SK-N-SH treated with all-trans-retinoic acid at 6 μM for 48 hours (cell line): ENCODE results near the gene TAL2.
"Not testable (repeated sequence)": the region's sequence is repeated elsewhere in the genome, so short reads cannot be mapped to it uniquely, and the experiment has no call there.

Source experiments
- ATAC-seq: fragments of 200-7000 bp; cut with Tn5 transposase; 3 replicates; pipeline ENCODE4 v1.9.1; 2020; ENCODE audit warnings: mild to moderate bottlenecking, moderate library complexity
- ARNTL ChIP-seq: fragments of 450-650 bp; formaldehyde crosslinking; IDR thresholded peaks from 2 replicates; pipeline ENCODE4 v1.5.0; 2020; ENCODE audit warnings: low read depth, mild to moderate bottlenecking, moderate library complexity, borderline replicate concordance
- BACH2 ChIP-seq: fragments of 250-450 bp; sonication (Bioruptor Pico); IDR thresholded peaks from 2 replicates; pipeline ENCODE4 v1.9.0; 2021; ENCODE audit warnings: mild to moderate bottlenecking, borderline replicate concordance
- CSDC2 ChIP-seq: fragments of 250-450 bp; sonication (Bioruptor Pico); IDR thresholded peaks from 2 replicates; pipeline ENCODE4 v1.5.0; 2020; ENCODE audit warnings: mild to moderate bottlenecking, moderate library complexity
- ESRRG ChIP-seq: fragments of 250-450 bp; sonication (Bioruptor Pico); IDR thresholded peaks from 2 replicates; pipeline ENCODE4 v1.6.1; 2021; ENCODE audit warnings: mild to moderate bottlenecking
- GLIS3 ChIP-seq: fragments of 250-450 bp; sonication (Bioruptor Pico); IDR thresholded peaks from 2 replicates; pipeline ENCODE4 v1.5.0; 2020; ENCODE audit warnings: mild to moderate bottlenecking, moderate library complexity
- ISL1 ChIP-seq: fragments of 250-450 bp; sonication (Bioruptor Pico); IDR thresholded peaks from 2 replicates; pipeline ENCODE4 v2.1.2; 2022; ENCODE audit warnings: mild to moderate bottlenecking, moderate library complexity
- OSR1 ChIP-seq: fragments of 250-450 bp; sonication (Bioruptor Pico); IDR thresholded peaks from 2 replicates; pipeline ENCODE4 v1.8.0; 2022; ENCODE audit warnings: moderate library complexity, mild to moderate bottlenecking, inconsistent platforms
- POU6F1 ChIP-seq: fragments of 250-450 bp; sonication (Bioruptor Pico); IDR thresholded peaks from 2 replicates; pipeline ENCODE4 v1.8.0; 2021; ENCODE audit warnings: low read depth, mild to moderate bottlenecking, moderate library complexity, borderline replicate concordance
- PPARA ChIP-seq: fragments of 250-450 bp; sonication (Bioruptor Pico); IDR thresholded peaks from 2 replicates; pipeline ENCODE4 v1.5.0; 2020; ENCODE audit warnings: mild to moderate bottlenecking, borderline replicate concordance
- RARB ChIP-seq: fragments of 250-450 bp; sonication (Bioruptor Pico); IDR thresholded peaks from 2 replicates; pipeline ENCODE4 v1.8.0; 2021; ENCODE audit warnings: mild to moderate bottlenecking, moderate library complexity
- SNAI2 ChIP-seq: fragments of 250-450 bp; sonication (Bioruptor Pico); IDR thresholded peaks from 2 replicates; pipeline ENCODE4 v1.5.0; 2020; ENCODE audit warnings: mild to moderate bottlenecking, moderate library complexity
- TCF4 ChIP-seq: fragments of 250-450 bp; sonication (Bioruptor Pico); IDR thresholded peaks from 2 replicates; pipeline ENCODE4 v1.8.0; 2021; ENCODE audit warnings: mild to moderate bottlenecking, moderate library complexity, borderline replicate concordance
- TOX ChIP-seq: fragments of 250-450 bp; sonication (Bioruptor Pico); IDR thresholded peaks from 2 replicates; pipeline ENCODE4 v1.8.0; 2021; ENCODE audit warnings: mild to moderate bottlenecking, moderate library complexity, borderline replicate concordance
- ZC3H10 ChIP-seq: fragments of 250-450 bp; sonication (Bioruptor Pico); IDR thresholded peaks from 2 replicates; pipeline ENCODE4 v1.5.1; 2021; ENCODE audit warnings: mild to moderate bottlenecking, moderate library complexity
- ZFP3 ChIP-seq: fragments of 250-450 bp; sonication (Bioruptor Pico); IDR thresholded peaks from 2 replicates; pipeline ENCODE4 v1.5.0; 2020; ENCODE audit warnings: mild to moderate bottlenecking, moderate library complexity
- ZFP30 ChIP-seq: fragments of 450-650 bp; formaldehyde crosslinking; IDR thresholded peaks from 2 replicates; pipeline ENCODE4 v1.5.0; 2022; ENCODE audit warnings: mild to moderate bottlenecking, moderate library complexity
- ZNF565 ChIP-seq: fragments of 450-650 bp; formaldehyde crosslinking; conservative IDR thresholded peaks from 2 replicates; pipeline ENCODE4 v1.5.0; 2020; ENCODE audit warnings: low read depth, mild to moderate bottlenecking, moderate library complexity
- ZNF70 ChIP-seq: fragments of 450-650 bp; formaldehyde crosslinking; IDR thresholded peaks from 2 replicates; pipeline ENCODE4 v1.5.0; 2020; ENCODE audit warnings: mild to moderate bottlenecking, moderate library complexity
- ZNF8 ChIP-seq: fragments of 450-650 bp; formaldehyde crosslinking; IDR thresholded peaks from 2 replicates; pipeline ENCODE4 v1.5.0; 2020; ENCODE audit warnings: mild to moderate bottlenecking, moderate library complexity
- TF ChIP-seq, protein P1 (sequence below): fragments of 250-450 bp; sonication (Bioruptor Pico); IDR thresholded peaks from 2 replicates; pipeline ENCODE4 v1.5.1; 2021; ENCODE audit warnings: mild to moderate bottlenecking, moderate library complexity
- TF ChIP-seq, protein P2 (sequence below): fragments of 250-450 bp; sonication (Bioruptor Pico); IDR thresholded peaks from 2 replicates; pipeline ENCODE4 v1.5.1; 2020; ENCODE audit warnings: low read depth, mild to moderate bottlenecking, moderate library complexity
- TF ChIP-seq, protein P3 (sequence below): fragments of 250-450 bp; sonication (Bioruptor Pico); IDR thresholded peaks from 2 replicates; pipeline ENCODE4 v1.5.0; 2020; ENCODE audit warnings: mild to moderate bottlenecking, moderate library complexity
- TF ChIP-seq, protein P4 (sequence below): fragments of 250-450 bp; sonication (Bioruptor Pico); IDR thresholded peaks from 2 replicates; pipeline ENCODE4 v1.8.0; 2020; ENCODE audit warnings: mild to moderate bottlenecking, moderate library complexity, borderline replicate concordance

TAL2 gene

DNA sequence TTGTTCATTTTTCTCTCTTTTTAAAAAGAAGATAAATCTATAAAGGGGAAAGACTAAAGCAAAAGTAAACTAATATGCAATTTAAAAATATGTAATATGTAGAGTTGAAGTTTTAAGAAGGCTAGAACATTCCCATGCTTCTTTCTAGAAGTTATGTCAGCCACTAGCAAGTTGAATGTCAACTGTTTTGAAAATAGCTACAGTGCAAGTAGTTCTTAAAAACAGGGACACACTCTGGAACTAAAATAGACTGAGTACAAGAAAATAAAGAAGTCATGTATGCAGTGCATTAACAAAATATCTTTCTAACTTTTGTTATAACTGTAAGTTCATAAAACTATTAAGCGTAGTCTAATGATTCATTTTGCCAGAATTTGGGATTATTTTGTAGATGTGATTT lies 40.0 kb downstream of the TAL2 start:
- TF ChIP-seq CSDC2 (CRISPR knock-in tag) (no peak), ZFP3 (CRISPR knock-in tag) (no peak), ZFP30 (CRISPR knock-in tag) (no peak), BACH2 (CRISPR knock-in tag) (no peak), TCF4 (CRISPR knock-in tag) (no peak), ISL1 (CRISPR knock-in tag) (no peak), ZNF565 (CRISPR knock-in tag) (no peak)
- TF ChIP-seq, protein P1, sequence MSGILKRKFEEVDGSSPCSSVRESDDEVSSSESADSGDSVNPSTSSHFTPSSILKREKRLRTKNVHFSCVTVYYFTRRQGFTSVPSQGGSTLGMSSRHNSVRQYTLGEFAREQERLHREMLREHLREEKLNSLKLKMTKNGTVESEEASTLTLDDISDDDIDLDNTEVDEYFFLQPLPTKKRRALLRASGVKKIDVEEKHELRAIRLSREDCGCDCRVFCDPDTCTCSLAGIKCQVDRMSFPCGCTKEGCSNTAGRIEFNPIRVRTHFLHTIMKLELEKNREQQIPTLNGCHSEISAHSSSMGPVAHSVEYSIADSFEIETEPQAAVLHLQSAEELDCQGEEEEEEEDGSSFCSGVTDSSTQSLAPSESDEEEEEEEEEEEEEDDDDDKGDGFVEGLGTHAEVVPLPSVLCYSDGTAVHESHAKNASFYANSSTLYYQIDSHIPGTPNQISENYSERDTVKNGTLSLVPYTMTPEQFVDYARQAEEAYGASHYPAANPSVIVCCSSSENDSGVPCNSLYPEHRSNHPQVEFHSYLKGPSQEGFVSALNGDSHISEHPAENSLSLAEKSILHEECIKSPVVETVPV = no peak
- TF ChIP-seq, all 23 proteins: peak for 0
- ATAC-seq = no peak

GRCh38 chr9:105703638-105704037 lies 41.4 kb downstream of the TAL2 start:
- ATAC-seq = not testable (repeated sequence)

DNA sequence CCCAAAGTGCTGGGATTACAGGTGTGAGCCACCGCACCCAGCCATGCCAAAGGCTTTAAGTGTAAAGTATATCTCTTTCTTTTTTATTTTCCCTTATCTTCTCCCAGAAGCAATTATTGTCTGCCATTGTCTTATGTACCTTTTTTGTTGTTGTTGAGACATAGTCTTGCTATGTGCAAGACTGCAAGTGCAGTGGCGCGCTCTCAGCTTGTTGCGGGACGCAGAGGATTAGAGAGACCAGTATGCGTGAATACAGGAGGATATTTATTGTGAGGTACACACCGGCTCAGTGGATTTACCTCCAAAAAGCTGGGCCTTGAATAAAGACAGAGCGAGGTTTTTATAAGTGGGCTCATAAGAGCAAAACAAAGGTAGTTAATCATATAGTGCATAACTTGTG lies 43.9 kb downstream of the TAL2 start:
- TF ChIP-seq ZNF70 (no peak), RARB (no peak), GLIS3 (CRISPR knock-in tag) (no peak), ESRRG (CRISPR knock-in tag) (no peak), ZFP3 (CRISPR knock-in tag) (no peak), POU6F1 (CRISPR knock-in tag) (no peak)
- TF ChIP-seq, protein P2, sequence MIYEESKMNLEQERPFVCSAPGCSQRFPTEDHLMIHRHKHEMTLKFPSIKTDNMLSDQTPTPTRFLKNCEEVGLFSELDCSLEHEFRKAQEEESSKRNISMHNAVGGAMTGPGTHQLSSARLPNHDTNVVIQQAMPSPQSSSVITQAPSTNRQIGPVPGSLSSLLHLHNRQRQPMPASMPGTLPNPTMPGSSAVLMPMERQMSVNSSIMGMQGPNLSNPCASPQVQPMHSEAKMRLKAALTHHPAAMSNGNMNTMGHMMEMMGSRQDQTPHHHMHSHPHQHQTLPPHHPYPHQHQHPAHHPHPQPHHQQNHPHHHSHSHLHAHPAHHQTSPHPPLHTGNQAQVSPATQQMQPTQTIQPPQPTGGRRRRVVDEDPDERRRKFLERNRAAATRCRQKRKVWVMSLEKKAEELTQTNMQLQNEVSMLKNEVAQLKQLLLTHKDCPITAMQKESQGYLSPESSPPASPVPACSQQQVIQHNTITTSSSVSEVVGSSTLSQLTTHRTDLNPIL (CRISPR knock-in tag) = no peak
- TF ChIP-seq, protein P3, sequence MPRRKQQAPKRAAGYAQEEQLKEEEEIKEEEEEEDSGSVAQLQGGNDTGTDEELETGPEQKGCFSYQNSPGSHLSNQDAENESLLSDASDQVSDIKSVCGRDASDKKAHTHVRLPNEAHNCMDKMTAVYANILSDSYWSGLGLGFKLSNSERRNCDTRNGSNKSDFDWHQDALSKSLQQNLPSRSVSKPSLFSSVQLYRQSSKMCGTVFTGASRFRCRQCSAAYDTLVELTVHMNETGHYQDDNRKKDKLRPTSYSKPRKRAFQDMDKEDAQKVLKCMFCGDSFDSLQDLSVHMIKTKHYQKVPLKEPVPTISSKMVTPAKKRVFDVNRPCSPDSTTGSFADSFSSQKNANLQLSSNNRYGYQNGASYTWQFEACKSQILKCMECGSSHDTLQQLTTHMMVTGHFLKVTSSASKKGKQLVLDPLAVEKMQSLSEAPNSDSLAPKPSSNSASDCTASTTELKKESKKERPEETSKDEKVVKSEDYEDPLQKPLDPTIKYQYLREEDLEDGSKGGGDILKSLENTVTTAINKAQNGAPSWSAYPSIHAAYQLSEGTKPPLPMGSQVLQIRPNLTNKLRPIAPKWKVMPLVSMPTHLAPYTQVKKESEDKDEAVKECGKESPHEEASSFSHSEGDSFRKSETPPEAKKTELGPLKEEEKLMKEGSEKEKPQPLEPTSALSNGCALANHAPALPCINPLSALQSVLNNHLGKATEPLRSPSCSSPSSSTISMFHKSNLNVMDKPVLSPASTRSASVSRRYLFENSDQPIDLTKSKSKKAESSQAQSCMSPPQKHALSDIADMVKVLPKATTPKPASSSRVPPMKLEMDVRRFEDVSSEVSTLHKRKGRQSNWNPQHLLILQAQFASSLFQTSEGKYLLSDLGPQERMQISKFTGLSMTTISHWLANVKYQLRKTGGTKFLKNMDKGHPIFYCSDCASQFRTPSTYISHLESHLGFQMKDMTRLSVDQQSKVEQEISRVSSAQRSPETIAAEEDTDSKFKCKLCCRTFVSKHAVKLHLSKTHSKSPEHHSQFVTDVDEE (CRISPR knock-in tag) = no peak
- no peak for ATAC-seq

DNA sequence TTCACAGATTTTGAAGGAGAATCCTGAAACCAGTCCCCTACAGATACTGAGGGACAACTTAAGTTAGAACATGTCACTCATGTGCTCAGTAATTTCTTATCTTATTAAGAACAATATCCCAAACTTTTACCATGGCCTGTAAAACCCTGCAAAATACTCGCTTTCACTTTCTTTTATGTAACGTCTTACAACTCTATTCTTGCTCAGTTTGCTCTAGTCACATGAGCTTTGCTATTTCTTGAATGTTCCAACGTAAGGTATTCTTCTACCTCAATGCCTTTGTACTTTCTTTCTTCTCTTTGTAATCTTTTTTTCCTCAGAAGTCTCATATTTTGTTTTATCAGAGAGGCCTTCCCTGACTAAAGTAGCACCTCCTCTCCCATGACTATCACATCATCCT lies 46.1 kb downstream of the TAL2 start:
- TF ChIP-seq PPARA (CRISPR knock-in tag) (no peak), OSR1 (CRISPR knock-in tag) (no peak), CSDC2 (CRISPR knock-in tag) (no peak), ZNF8 (CRISPR knock-in tag) (no peak), ZNF565 (CRISPR knock-in tag) (no peak), ESRRG (CRISPR knock-in tag) (no peak), ZFP30 (CRISPR knock-in tag) (no peak), RARB (no peak), TCF4 (CRISPR knock-in tag) (no peak), SNAI2 (CRISPR knock-in tag) (no peak), GLIS3 (CRISPR knock-in tag) (no peak), ARNTL (CRISPR knock-in tag) (no peak), TOX (CRISPR knock-in tag) (no peak), ZC3H10 (CRISPR knock-in tag) (no peak), ZFP3 (CRISPR knock-in tag) (no peak), POU6F1 (CRISPR knock-in tag) (no peak), ZNF70 (no peak)
- TF ChIP-seq, protein P2 (CRISPR knock-in tag) = no peak
- TF ChIP-seq, protein P1 = no peak
- TF ChIP-seq, protein P4, sequence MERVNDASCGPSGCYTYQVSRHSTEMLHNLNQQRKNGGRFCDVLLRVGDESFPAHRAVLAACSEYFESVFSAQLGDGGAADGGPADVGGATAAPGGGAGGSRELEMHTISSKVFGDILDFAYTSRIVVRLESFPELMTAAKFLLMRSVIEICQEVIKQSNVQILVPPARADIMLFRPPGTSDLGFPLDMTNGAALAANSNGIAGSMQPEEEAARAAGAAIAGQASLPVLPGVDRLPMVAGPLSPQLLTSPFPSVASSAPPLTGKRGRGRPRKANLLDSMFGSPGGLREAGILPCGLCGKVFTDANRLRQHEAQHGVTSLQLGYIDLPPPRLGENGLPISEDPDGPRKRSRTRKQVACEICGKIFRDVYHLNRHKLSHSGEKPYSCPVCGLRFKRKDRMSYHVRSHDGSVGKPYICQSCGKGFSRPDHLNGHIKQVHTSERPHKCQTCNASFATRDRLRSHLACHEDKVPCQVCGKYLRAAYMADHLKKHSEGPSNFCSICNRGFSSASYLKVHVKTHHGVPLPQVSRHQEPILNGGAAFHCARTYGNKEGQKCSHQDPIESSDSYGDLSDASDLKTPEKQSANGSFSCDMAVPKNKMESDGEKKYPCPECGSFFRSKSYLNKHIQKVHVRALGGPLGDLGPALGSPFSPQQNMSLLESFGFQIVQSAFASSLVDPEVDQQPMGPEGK (CRISPR knock-in tag) = no peak
- TF ChIP-seq, all 23 proteins: peak for 0
- ATAC-seq = no peak
